RKO (cell line): ENCODE measurements around the gene XPOT.
"Not testable (repeated sequence)": the region's sequence is repeated elsewhere in the genome, so short reads cannot be mapped to it uniquely, and the experiment has no call there.

ENCODE experiments used
- DNase-seq: peaks from one replicate; pipeline ENCODE4 v3.0.0-alpha.2; 2016; ENCODE audit warnings: low spot score

Gene XPOT

GRCh38 chr12:64403707-64404469, at the start of gene XPOT:
Gene XPOT, plus strand, starts transcription at chr12:64404392. Its CDS starts 5,644 bp downstream, at chr12:64410036.
- peak; percentile 98 for DNase-seq

GRCh38 chr12:64356209-64356608, 48.0 kb upstream of the XPOT start:
- not testable (repeated sequence) for DNase-seq

GRCh38 chr12:64361173-64361572, 43.0 kb upstream of the XPOT start:
- not testable (repeated sequence) for DNase-seq

GRCh38 chr12:64362721-64363305, 41.4 kb upstream of the XPOT start:
- DNase-seq, result no peak

- DNase-seq, result no peak
Measured at GRCh38 chr12:64383675-64384074, 20.5 kb upstream of the XPOT start.

GRCh38 chr12:64385019-64385418, 19.2 kb upstream of the XPOT start:
- no peak for DNase-seq

GRCh38 chr12:64385468-64385867, 18.7 kb upstream of the XPOT start:
- peak; percentile 59 for DNase-seq

GRCh38 chr12:64387197-64387816, 16.9 kb upstream of the XPOT start:
- no peak for DNase-seq

- DNase-seq, result no peak
Measured at GRCh38 chr12:64389154-64389553, 15.0 kb upstream of the XPOT start.

GRCh38 chr12:64390275-64390851, 13.8 kb upstream of the XPOT start, which contains the start of gene C12orf56:
Gene C12orf56, minus strand, starts transcription at chr12:64390758. Its CDS starts 193 bp downstream, at chr12:64390565.
- DNase-seq, result no peak

- DNase-seq, result peak; percentile 54
Measured at GRCh38 chr12:64392221-64392620, 12.0 kb upstream of the XPOT start.

GRCh38 chr12:64395739-64396138, 8.5 kb upstream of the XPOT start:
- DNase-seq, result no peak

- peak; percentile 54 for DNase-seq
Measured at GRCh38 chr12:64400041-64400440, 4.2 kb upstream of the XPOT start.

- no peak for DNase-seq
Measured at GRCh38 chr12:64402181-64402580, 2.0 kb upstream of the XPOT start.

- peak; percentile 84 for DNase-seq
Measured at GRCh38 chr12:64404470-64405256, 471 bp downstream of the XPOT start.

- DNase-seq, result peak; percentile 18
Measured at GRCh38 chr12:64407342-64408223, 3.4 kb downstream of the XPOT start.

GRCh38 chr12:64411427-64411826, 7.2 kb downstream of the XPOT start:
- no peak for DNase-seq

- no peak for DNase-seq
Measured at GRCh38 chr12:64412459-64412858, 8.3 kb downstream of the XPOT start.

- DNase-seq, result no peak
Measured at GRCh38 chr12:64413884-64414283, 9.7 kb downstream of the XPOT start.

- DNase-seq, result no peak
Measured at GRCh38 chr12:64418209-64418608, 14.0 kb downstream of the XPOT start.

- DNase-seq, result no peak
Measured at GRCh38 chr12:64419696-64420095, 15.5 kb downstream of the XPOT start.
